ENCODE data around the gene EHD4. TPM values are rescaled to one million over a fixed set of nuclear protein-coding genes. Genes with fewer than 3 reads are reported as not detected.

The EHD4 gene
- total RNA-seq, 1 donor from 2014 or later, result 21.1 TPM

- H3K27me3 ChIP-seq (ENCODE audit: control insufficient read depth, insufficient read depth, low read length), result no peaks in the 10 kb centered on the region
- H3K4me3 ChIP-seq (ENCODE audit: low read depth, low read length), result no peak overlapping the region
- FAIRE-seq (no peak), DNase-seq (ENCODE audit: low read depth) (no peak)
- H3K36me3 ChIP-seq (ENCODE audit: control insufficient read depth, insufficient read depth, low read length), result no peaks in the 10 kb centered on the region
- no peak for TF ChIP-seq CTCF (IDR thresholded peaks at IDR 0.05; ENCODE audit: insufficient read depth, low read length, severe bottlenecking)
Observed at GRCh38 chr15:42009022-42009421, 36.7 kb upstream of the EHD4 start.

- Histone ChIP-seq H3K36me3 (ENCODE audit: control insufficient read depth, insufficient read depth, low read length) (no peaks in the 10 kb centered on the region), H3K27me3 (ENCODE audit: control insufficient read depth, insufficient read depth, low read length) (no peaks in the 10 kb centered on the region), H3K4me3 (ENCODE audit: low read depth, low read length) (no peak overlapping the region)
- FAIRE-seq (no peak), DNase-seq (ENCODE audit: low read depth) (no peak)
- TF ChIP-seq CTCF (IDR thresholded peaks at IDR 0.05; ENCODE audit: insufficient read depth, low read length, severe bottlenecking), result no peak
Observed at GRCh38 chr15:42007386-42007785, 35.0 kb upstream of the EHD4 start.

GRCh38 chr15:42002333-42002732 lies 30.0 kb upstream of the EHD4 start:
- Histone ChIP-seq H3K4me3 (ENCODE audit: low read depth, low read length) (no peak overlapping the region), H3K27me3 (ENCODE audit: control insufficient read depth, insufficient read depth, low read length) (no peaks in the 10 kb centered on the region), H3K36me3 (ENCODE audit: control insufficient read depth, insufficient read depth, low read length) (no peaks in the 10 kb centered on the region)
- no peak for TF ChIP-seq CTCF (IDR thresholded peaks at IDR 0.05; ENCODE audit: insufficient read depth, low read length, severe bottlenecking)
- no peak for DNase-seq (ENCODE audit: low read depth)
- FAIRE-seq, result no peak

- H3K4me3 ChIP-seq (ENCODE audit: low read depth, low read length), result no peak overlapping the region
- peak; percentile 96 for FAIRE-seq
- TF ChIP-seq CTCF (IDR thresholded peaks at IDR 0.05; ENCODE audit: insufficient read depth, low read length, severe bottlenecking), result no peak
Observed at GRCh38 chr15:42001236-42001635, 28.9 kb upstream of the EHD4 start.

GRCh38 chr15:41999290-42000285 lies 27.2 kb upstream of the EHD4 start:
- no peaks in the 10 kb centered on the region for H3K36me3 ChIP-seq (ENCODE audit: control insufficient read depth, insufficient read depth, low read length)
- FAIRE-seq (no peak), DNase-seq (ENCODE audit: low read depth) (no peak)
- H3K27me3 ChIP-seq (ENCODE audit: control insufficient read depth, insufficient read depth, low read length), result no peaks in the 10 kb centered on the region
- no peak for TF ChIP-seq CTCF (IDR thresholded peaks at IDR 0.05; ENCODE audit: insufficient read depth, low read length, severe bottlenecking)
- no peak overlapping the region for H3K4me3 ChIP-seq (ENCODE audit: low read depth, low read length)

More at GRCh38 chr15:42001236-42001635, 28.9 kb upstream of the EHD4 start:
- no peak for DNase-seq (ENCODE audit: low read depth)
- H3K36me3 ChIP-seq (ENCODE audit: control insufficient read depth, insufficient read depth, low read length), result no peaks in the 10 kb centered on the region
- H3K27me3 ChIP-seq (ENCODE audit: control insufficient read depth, insufficient read depth, low read length), result no peaks in the 10 kb centered on the region
